SU-DHL-6 (cell line): ENCODE data around the gene DAG1.

Experiments used
- H2AFZ ChIP-seq: fragments of 200-600 bp; sonication (generic); 2 replicates; pipeline ENCODE4 v1.6.1; 2014; ENCODE audit warnings: low read depth, mild to moderate bottlenecking, moderate library complexity, mixed read lengths, antibody characterized with exemption, low read length; ENCODE audit not compliant: severe bottlenecking
- H3F3A ChIP-seq: fragments of 200-600 bp; shearing (Covaris generic); 2 replicates; pipeline ENCODE4 v1.6.0; 2016; ENCODE audit warnings: antibody characterized with exemption, mild to moderate bottlenecking; ENCODE audit not compliant: insufficient read depth
- H3K27ac ChIP-seq: fragments of 200-600 bp; sonication (generic); 2 replicates; pipeline ENCODE4 v1.5.1; 2016; ENCODE audit warnings: low read depth, mild to moderate bottlenecking, low read length, moderate library complexity, mixed read lengths
- H3K27me3 ChIP-seq: fragments of 200-600 bp; sonication (generic), shearing (Covaris generic); 2 replicates; pipeline ENCODE4 v1.6.0; 2014; ENCODE audit warnings: mild to moderate bottlenecking, low read length
- H3K36me3 ChIP-seq: fragments of 200-600 bp; sonication (generic); 2 replicates; pipeline ENCODE4 v1.6.1; 2014; ENCODE audit warnings: mild to moderate bottlenecking, low read length, mixed read lengths
- H3K4me2 ChIP-seq: fragments of 300-600, 200-600 bp; shearing (Covaris generic), sonication (generic); 2 replicates; pipeline ENCODE4 v1.6.0; 2014; ENCODE audit warnings: low read length, low read depth, mild to moderate bottlenecking; ENCODE audit not compliant: poor library complexity, severe bottlenecking
- H3K4me3 ChIP-seq: fragments of 200-600 bp; sonication (generic); 2 replicates; pipeline ENCODE4 v1.5.1; 2014; ENCODE audit warnings: antibody characterized with exemption, low read length, mild to moderate bottlenecking, mixed read lengths; ENCODE audit not compliant: insufficient read depth, poor library complexity, severe bottlenecking
- H3K79me2 ChIP-seq: fragments of 200-600 bp; sonication (generic); 2 replicates; pipeline ENCODE4 v1.6.1; 2014; ENCODE audit warnings: mild to moderate bottlenecking, low read length, moderate library complexity; ENCODE audit not compliant: insufficient read depth
- H3K9ac ChIP-seq: fragments of 200-600 bp; sonication (generic); 2 replicates; pipeline ENCODE4 v1.7.0; 2014; ENCODE audit warnings: mild to moderate bottlenecking, low read length
- H3K9me2 ChIP-seq: fragments of 200-600 bp; sonication (generic); replicated peaks from 2 replicates; pipeline ENCODE4 v1.6.1; 2014; ENCODE audit warnings: low read length; ENCODE audit not compliant: insufficient read depth
- H3K9me3 ChIP-seq: fragments of 200-600 bp; sonication (generic); 2 replicates; pipeline ENCODE4 v1.6.1; 2014; ENCODE audit warnings: low read length, mixed read lengths; ENCODE audit not compliant: insufficient read depth
- H4K20me1 ChIP-seq: fragments of 200-600 bp; sonication (generic); 2 replicates; pipeline ENCODE4 v1.6.1; 2014; ENCODE audit warnings: low read depth, mild to moderate bottlenecking, antibody characterized with exemption, low read length, moderate library complexity, mixed read lengths
- EZH2phosphoT487 ChIP-seq: fragments of 200-600 bp; sonication (generic), shearing (Covaris generic); conservative IDR thresholded peaks from 2 replicates; pipeline ENCODE4 v1.6.1; 2018; ENCODE audit warnings: mild to moderate bottlenecking, antibody characterized with exemption, low read length, moderate library complexity, mixed read lengths
- TF ChIP-seq, protein P1 (sequence below): fragments of 200-600 bp; sonication (generic); IDR thresholded peaks from one replicate; pipeline ENCODE4 v1.5.1; 2017; ENCODE audit warnings: antibody characterized with exemption, mild to moderate bottlenecking, low read length, moderate library complexity; ENCODE audit not compliant: insufficient read depth, poor library complexity, severe bottlenecking

The DAG1 gene

DNA sequence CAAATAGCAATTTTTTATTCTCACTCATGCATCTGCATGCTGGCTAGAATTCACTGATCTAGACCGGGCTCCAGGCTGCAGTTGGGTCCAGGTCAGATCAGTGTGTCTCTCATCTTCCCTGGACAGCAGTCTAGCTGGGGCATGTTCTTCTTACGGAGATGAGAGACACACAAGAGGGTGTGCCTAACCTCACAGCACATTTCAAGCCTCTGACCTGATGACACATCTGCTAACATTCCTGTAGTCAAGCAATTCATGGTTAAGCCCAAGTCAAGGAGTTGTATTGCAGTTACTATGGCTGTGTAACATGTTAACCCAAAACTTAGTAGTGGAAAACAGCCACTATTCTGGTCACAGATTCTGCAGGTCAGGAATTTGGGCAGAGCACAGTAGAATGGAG is 97.3 kb downstream of the DAG1 start:
- TF ChIP-seq, protein P1, sequence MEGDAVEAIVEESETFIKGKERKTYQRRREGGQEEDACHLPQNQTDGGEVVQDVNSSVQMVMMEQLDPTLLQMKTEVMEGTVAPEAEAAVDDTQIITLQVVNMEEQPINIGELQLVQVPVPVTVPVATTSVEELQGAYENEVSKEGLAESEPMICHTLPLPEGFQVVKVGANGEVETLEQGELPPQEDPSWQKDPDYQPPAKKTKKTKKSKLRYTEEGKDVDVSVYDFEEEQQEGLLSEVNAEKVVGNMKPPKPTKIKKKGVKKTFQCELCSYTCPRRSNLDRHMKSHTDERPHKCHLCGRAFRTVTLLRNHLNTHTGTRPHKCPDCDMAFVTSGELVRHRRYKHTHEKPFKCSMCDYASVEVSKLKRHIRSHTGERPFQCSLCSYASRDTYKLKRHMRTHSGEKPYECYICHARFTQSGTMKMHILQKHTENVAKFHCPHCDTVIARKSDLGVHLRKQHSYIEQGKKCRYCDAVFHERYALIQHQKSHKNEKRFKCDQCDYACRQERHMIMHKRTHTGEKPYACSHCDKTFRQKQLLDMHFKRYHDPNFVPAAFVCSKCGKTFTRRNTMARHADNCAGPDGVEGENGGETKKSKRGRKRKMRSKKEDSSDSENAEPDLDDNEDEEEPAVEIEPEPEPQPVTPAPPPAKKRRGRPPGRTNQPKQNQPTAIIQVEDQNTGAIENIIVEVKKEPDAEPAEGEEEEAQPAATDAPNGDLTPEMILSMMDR = no peak
- TF ChIP-seq EZH2phosphoT487 = no peak
- Histone ChIP-seq H3F3A (no peaks in the 10 kb centered on the region), H3K9me2 (no peaks in the 10 kb centered on the region), H3K36me3 (no peaks in the 10 kb centered on the region), H3K79me2 (no peaks in the 10 kb centered on the region), H3K27me3 (no peaks in the 10 kb centered on the region), H3K4me3 (no peak overlapping the region), H4K20me1 (no peaks in the 10 kb centered on the region), H3K4me2 (no peak overlapping the region), H2AFZ (no peak overlapping the region), H3K9me3 (no peaks in the 10 kb centered on the region), H3K27ac (no peak overlapping the region), H3K9ac (no peak overlapping the region)

DNA sequence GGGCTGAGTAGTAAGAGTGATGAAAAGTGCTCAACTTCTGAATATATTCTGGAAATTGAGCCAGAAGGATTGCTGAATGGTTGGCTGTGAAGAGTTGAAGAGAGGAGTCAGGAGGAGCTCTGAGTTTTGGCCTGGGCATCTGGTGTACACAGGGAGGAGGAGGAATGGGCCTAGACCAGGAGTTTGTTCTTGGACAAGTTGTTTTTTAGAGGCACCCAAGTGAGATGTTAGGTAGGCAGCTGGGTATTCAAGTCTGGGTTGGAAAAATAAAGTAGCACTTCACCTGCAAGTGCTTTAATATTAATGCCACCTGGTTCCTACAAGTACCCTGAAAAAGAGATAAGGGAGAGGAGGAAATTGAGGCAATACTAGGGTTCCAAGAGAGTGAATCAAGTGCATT is 98.9 kb downstream of the DAG1 start:
- Histone ChIP-seq H3K9me2 (no peaks in the 10 kb centered on the region), H4K20me1 (no peaks in the 10 kb centered on the region), H3K4me3 (no peak overlapping the region), H3K27me3 (no peaks in the 10 kb centered on the region), H3K36me3 (no peaks in the 10 kb centered on the region), H2AFZ (no peak overlapping the region), H3K79me2 (no peaks in the 10 kb centered on the region), H3K9me3 (no peaks in the 10 kb centered on the region), H3K9ac (no peak overlapping the region), H3F3A (no peaks in the 10 kb centered on the region), H3K27ac (no peak overlapping the region), H3K4me2 (no peak overlapping the region)
- TF ChIP-seq EZH2phosphoT487 = no peak
- TF ChIP-seq, protein P1 = no peak

DNA sequence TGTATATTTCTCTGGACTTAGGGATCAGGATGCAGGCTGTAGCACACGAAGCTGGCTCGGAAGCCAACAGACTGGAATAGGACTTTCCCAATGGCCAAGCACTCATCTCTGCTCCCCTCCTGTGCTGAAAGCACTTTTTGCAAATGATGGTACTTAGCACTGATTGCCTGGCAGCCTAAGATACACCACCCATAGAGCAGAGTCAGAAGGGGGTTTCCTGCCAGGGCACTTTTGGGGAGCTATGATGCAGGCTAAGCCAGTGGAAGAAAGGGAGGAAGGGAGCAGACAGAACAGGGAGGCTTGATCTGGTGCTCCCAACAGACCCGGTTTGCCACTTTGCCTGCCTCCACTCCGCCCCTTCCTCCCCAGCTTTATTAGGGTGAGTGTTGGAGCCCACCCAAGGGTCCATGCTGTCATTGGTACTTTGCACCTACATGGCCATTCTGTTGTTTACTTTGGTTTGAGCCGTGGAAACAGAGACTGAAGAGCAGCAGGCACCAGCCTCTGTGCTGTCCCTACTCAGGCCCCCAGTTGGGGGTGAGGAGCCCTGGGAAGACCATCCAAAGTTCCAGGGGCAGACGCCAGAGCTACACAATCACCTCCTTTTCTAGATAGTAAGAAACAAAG is 100.1 kb downstream of the DAG1 start:
- no peaks in the 10 kb centered on the region for H3K36me3 ChIP-seq
- H3K9ac ChIP-seq = no peak overlapping the region
- H3K4me2 ChIP-seq = no peak overlapping the region
- H3K27me3 ChIP-seq = no peaks in the 10 kb centered on the region
- H3K27ac ChIP-seq = no peak overlapping the region
- H3K9me2 ChIP-seq = no peaks in the 10 kb centered on the region
- no peaks in the 10 kb centered on the region for H3F3A ChIP-seq
- no peaks in the 10 kb centered on the region for H4K20me1 ChIP-seq
- no peaks in the 10 kb centered on the region for H3K79me2 ChIP-seq
- no peaks in the 10 kb centered on the region for H3K9me3 ChIP-seq
- TF ChIP-seq EZH2phosphoT487 = no peak
- TF ChIP-seq, protein P1 = no peak
- H3K4me3 ChIP-seq = no peak overlapping the region
- H2AFZ ChIP-seq = no peak overlapping the region
